GM21529 (cell line): Measurements from ENCODE around the gene PEAK3.
"Not testable (repeated sequence)": the region's sequence is repeated elsewhere in the genome, so short reads cannot be mapped to it uniquely, and the experiment has no call there.

Experiments
- ATAC-seq: cut with Tn5 transposase; IDR thresholded peaks from one replicate; pipeline ENCODE4 v1.9.1; 2021; ENCODE audit not compliant: unreplicated experiment

The PEAK3 gene

DNA sequence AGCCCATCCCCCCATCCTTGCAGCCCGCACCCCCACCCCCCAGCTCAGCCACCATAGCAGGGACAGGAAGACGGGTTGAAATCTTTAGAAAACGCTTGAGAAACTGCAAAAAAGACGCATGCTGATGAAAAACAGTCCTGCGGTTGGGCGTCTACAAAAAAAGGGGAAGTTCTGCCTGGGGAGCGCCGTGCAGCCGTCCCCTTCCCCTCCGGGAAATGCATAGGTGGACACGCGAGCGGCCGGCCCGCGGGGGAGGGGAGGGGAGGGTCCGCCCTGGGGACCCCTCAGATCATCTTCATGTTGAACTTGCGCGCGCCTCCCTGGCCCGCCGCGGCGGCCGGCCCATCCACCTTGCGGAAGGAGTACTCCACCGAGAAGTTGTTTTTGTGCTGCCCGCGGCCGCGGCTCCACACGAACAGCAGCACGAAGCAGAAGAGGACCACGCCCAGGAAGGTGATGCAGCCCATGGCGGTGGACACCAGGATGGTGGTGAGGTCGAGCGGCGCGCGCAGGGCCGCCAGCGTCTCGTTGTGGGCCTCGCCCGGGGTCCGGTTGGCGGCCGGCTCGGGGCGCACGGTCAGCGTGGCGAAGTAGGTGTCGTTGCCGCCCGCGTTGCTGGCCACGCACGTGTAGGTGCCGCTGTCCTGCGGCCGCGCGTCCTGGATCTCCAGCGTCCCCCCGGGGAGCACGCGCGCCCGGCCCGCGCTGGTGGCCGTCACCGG is 7.9 kb upstream of the PEAK3 start:
- no peak for ATAC-seq

DNA sequence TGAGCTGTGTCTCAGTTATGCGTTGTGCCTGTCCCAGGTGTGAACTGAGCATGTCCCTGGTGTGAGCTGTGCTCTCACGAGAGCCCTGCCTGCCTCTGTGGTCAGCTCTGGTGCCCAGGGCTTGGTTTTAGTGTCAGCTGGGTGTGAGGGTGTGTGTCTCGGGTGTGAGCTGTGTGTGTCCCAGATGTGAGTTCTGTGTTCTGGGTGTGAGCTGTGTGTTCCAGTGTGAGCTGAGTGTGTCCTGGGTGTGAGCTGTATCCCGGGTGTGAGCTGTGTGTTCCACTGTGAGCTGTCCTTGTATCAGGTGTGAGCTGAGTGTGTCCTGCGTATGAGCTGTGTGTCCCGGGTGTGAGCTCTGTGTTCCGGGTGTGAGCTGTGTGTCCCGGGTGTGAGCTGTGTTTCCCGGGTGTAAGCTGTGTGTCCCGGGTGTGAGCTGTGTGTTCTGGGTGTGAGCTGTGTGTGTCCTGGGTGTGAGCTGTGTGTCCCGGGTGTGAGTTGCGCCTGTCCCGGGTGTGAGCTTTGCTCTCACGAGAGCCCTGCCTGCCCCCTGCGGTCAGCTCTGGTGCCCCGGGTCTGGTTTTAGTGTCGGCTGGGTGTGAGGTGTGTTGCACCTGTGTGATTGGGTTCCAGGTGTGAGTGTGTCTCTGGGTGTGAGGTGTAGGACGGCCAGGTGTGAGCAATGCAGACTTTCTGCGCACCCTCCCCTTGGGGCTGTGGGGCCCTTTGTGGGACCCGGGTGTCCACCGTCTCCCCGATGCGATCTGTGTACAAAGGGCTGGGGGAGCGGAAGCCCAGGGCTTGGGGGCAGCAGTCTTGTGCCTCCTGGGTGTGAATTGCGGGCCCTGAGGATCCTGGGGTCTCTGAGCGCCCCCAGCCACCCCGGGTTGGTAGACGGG is 7.1 kb upstream of the PEAK3 start:
- ATAC-seq: no peak

DNA sequence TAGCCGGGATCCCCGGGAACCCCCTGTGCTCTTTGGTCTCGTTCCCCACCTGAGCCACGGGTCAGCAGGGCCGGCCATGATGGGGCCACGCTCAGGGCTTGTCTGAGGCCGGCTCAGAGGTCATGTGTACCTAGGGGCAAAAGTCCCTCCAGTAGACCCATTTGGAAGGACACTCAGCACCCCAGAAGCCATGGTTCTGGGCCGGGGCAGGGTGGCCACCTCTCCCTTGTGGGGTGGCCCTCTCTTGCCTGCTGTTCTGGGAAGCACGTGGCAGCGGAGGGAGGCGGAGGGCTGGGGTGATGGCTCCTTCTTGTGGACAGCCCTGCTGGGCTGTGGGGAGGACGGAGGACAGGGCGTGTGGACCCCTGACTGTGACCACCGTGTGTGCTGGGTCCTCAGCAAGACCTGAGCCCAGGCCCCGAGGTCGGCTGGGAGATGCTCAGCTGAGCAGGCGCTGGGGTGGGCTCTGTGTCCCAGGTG is 6.4 kb upstream of the PEAK3 start:
- no peak for ATAC-seq

DNA sequence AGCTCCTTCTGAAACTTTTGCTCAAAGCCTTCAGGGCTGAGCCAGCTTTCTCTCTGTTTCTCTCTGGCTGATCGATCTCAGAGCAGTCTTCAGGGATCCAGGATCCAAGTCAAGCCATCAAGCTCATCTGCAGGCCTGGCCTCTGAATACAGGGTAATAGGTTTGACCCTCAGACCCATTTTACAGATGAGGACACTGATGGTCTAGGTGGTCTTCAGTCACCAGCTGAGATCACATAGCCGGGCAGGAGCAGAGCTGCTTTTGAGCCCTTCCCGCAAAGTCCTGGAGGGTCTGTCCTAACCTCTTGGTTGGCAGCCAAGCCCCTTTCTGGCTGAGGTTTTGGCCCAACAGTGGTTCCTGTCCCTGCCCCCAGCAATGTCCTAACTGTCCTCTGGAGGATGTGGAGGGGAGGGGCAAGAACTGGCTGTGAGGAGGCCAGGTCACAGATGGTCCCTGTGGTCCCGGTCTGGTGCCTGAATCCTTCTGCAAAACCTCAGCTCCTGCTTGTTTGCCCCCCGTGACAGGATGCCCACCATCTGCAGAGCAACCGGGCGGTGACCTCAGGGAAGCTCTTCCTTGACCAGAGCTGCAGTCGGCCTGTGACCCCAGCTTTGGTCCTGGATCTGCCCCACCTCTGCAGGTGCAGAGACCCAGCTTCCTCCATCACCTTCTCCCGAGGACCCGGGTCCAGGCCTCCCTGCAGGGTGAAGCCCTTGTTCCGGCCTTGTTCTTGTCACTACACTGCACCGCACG is 5.8 kb upstream of the PEAK3 start:
- ATAC-seq: no peak

DNA sequence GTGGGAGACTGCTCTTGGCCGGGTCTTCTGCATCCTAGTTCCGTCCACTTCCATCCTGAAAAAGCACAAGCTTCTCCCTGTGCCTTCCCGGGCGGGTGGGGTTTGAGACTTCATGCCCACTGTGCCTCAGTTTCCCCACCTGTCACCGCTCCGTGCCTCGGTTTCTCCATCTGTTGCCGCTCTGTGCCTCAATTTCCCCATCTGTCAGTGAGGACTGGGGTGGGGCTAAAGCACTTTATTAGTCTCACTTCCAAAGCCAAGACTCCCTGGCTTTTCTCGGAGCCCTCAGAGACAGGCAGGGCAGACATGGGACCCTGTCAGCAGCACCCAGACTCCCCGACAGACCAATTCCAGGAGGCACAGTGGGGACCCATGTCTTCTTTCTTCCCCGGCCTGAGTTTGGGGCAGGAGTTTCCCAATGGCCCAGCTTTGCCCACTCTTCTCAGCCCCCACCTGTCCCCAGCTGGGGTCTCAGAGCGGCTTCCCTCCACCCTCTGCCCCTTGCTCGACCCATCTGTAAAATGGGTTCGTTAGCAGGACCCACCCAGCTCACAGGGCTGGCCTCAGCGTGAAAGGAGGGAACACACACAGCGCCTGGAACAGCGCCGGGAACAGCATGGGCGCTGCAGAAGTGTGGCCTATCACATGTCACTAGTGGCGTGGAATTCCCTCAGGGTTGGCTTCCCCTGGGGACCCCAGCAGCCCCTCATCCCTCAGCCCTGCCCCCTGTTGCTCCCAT is 4.6 kb upstream of the PEAK3 start:
- no peak for ATAC-seq

DNA sequence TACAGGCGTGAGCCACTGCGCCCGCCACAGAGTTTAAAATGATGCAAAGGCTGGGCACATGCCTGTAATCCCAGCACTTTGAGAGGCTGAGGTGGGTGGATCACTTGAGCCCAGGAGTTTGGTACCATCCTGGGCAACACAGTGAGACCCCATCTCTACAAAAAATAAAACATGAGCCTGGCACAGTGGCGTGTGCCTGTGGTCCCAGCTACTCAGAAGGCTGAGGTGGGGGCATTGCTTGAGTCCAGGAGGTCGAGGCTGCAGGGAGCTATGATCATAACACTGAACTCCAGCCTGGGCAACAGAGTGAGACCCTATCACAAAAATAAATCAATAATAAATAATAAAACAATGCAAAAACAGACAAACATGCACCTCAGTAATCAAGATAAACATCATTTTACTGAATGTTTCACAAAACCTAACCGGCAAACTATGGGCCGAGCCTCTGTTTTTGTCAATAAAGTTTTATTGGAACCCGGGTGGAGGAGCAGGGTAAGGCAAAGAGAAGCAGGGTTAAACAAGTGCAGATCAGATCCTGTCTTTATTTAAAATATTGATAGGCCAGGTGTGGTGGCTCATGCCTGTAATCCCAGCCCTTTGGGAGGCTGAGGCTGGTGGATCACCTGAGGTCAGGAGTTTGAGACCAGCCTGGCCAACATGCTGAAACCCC is 2.0 kb upstream of the PEAK3 start:
- no peak for ATAC-seq

DNA sequence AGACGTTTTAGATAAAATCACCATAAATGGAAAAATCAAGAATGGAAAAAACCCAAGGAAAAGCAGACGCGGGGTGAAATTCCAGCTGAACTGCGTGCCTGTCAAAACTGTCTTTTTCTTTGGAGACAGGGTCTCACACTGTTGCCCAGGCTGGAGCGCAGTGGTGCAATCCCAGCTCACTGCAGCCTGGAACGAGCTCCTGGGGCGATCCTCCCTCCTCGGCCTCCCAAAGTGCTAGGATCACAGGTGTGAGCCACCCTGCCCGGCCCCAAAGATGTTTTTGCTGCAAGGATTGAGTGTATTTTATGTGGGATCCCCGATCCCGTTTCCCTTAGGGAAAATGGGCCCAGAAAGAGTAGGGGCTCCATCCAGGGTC is 875 bp upstream of the PEAK3 start:
- no peak for ATAC-seq

DNA sequence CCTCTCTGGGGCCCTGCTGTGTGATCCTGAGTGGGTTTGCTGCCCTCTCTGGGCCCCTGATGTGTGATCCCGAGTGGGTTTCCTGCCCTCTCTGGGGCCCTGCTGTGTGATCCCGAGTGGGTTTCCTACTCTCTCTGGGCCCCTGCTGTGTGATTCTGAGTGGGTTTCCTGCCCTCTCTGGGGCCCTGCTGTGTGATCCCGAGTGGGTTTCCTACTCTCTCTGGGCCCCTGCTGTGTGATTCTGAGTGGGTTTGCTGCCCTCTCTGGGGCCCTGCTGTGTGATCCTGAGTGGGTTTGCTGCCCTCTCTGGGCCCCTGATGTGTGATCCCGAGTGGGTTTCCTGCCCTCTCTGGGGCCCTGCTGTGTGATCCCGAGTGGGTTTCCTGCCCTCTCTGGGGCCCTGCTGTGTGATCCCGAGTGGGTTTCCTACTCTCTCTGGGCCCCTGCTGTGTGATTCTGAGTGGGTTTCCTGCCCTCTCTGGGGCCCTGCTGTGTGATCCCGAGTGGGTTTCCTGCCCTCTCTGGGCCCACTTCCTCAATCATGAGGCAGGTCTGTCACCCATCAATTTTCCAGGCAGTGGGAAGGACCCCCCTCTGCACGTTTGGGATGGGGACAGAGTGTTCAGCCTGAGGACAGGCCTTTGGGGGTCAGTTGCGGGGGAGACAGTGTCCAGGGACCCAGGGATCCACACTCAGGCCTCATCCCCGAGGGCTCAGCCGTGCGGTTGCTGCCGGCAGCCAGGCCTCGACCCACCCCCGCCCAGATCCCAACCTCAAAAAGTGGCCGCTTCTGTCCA is 512 bp downstream of the PEAK3 start:
- not testable (repeated sequence) for ATAC-seq

DNA sequence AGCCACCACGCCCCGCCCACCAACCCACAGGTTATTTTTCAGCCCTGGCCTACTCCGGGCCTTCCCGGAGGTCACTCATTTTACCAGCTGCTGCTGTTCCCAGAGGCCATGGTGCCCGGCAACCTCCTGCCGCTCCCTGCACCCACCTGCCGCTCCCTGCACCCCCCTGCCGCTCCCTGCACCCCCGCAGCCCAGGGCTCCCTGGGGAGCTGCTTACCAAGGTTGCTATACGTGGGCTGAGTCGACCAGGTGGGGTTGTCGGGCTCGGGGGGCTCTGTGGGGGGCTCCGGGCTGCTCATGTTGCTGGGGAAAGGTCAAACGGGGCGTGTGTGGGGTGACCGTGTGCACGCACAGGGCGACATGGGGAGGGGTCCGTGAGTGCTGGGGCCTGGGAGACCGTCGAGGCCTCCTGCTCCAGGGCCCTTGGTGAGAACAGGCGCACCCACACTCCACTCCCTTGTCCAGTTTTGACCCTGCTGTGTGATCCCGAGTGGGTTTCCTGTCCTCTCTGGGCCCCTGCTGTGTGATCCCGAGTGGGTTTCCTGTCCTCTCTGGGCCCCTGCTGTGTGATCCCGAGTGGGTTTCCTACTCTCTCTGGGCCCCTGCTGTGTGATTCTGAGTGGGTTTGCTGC is 1.2 kb downstream of the PEAK3 start:
- ATAC-seq: no peak

DNA sequence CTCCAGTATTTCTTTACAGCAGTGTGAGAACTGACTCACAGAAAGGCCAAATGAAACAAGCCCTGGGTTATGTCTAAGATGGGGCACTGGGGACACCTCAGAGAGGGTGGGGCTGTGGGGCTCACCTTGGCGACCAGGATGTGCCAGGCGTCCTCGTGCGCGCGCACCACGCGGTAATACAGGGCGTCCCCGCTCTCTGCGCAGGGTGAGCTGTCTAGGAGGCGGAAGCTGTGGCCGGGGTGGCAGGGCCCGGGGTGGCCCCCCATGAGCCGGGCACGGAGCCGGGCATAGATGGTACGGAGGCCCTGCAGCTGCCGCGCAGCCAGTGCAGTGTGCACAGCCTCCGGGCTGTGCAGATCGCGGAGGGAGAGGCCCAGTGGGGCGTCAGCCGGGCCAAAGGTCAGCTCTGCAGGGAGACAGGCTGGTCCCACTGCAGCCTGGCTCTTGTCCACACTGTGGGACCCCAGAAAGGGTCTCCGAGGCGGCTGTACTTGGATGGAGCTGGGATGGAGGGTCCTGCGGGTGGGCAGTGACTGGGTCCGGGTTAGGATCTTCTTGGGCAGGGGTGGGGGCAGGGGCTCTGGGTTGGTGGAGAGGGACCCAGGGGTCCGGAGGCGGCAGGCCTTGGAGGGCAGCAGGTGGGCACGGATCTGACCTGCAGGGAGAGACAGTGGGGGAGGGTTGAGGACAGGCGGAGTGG is 3.4 kb downstream of the PEAK3 start:
- ATAC-seq: no peak

DNA sequence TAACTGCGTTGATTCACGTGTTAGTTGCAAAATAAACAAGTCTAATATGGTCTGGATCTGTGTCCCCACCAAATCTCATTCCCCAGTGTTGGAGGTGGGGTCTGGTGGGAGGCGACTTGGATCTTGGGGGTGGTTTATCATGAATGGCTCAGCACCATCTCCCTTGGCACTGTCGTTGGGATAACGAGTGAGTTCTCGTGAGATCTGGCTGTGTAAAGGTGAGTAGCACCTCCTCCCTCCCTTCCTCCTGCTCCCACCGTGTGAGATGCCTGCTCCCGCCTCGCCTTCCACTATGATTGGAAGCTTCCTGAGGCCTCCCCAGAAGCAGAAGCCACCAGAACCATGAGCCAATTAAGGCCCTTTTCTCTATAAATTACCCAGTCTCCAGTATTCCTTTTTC is 4.8 kb downstream of the PEAK3 start:
- no peak for ATAC-seq

DNA sequence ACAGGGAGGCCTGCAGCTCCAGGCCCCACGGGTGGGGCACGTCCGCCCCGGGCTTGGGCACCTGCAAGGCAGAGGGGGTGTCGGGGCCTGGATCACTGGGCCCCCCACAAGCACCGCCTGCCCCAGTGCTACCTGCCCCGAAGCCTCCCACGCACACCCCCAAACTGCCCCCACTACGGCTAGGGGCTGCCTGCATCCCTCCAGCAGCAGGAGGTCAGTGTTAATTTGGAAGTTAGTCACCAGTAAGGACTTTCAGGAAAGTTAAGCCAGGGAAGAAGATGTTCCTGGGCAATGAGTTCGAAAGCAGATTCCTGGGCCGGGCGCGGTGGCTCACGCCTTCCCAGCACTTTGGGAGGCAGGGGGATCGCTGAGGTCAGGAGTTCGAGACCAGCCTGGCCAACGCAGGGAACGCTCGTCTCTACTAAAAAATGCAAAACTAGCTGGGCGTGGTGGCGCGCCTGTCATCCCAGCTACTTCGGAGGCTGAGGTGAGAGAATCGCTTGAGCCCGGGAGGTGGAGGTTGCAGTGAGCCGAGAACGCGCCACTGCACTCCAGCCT is 5.5 kb downstream of the PEAK3 start:
- ATAC-seq: no peak

DNA sequence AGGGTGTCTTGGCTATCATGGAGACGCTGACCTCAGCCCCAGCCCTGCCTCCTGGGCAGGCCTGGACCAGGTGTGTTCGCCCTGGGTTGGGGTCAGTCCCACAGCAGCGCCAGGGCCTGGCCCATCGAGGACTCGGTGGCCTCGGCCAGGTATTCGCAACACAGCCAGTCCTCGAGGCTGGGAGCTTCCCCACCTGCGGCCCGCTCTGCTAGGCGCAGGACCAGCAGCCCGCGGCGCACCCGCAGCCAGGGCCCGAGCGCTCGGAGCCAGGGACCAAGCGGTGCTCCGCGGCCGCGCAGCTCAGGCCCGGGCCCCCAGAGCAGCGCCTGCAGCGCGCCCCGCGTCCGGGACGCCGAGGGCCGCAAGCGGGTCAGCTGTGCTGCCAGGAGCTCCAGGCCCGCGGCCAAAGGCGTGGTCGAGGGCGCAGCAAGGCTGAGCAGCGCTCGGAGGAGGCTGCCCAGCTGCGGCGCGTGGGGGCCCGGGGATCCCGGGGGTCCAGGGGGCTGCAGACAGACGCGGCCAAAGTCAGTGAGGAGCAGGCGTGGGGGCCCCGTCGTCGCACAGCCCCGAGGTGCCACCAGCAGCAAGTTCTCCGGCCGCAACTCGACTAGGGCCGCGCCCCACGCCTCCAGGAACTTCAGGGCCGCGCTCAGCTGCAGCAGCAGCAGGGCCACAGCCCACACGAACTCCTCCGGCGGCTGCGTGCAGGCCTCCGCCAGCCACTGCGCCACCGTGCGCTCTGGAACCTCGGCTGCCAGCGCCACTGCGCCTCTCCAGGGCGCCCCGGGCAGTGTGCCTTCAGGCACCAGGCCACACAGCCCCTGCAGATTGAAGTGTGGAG is 6.2 kb downstream of the PEAK3 start:
- ATAC-seq: no peak

DNA sequence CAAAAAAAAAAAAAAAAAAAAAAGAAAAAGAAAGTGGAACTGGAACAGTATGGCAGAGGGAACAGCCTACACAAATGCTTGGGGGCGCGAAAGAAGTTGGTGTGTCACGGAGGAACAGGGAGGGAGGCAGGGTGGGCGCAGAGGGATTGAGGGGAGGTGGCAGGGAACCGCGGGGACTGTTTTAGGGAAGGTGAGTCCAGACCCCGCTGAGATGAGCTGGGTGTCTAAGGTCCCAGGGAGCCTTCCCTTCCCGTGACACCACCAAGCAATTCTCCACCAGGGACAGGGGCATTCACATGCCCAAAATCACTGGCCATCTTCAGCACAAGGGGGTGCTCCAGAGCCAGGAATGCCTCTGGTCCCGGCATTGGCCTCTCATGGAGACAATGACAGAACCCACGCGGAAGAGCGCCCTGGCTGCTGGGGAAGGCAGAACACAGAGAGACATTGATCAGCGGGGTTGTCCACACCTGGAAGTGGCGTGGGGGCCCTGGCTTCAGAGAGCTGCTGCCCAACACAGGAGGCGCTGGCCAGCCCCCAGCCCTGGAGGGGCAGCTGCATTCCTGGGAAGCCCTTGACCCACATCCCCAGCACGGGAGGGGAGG is 6.9 kb downstream of the PEAK3 start:
- no peak for ATAC-seq

DNA sequence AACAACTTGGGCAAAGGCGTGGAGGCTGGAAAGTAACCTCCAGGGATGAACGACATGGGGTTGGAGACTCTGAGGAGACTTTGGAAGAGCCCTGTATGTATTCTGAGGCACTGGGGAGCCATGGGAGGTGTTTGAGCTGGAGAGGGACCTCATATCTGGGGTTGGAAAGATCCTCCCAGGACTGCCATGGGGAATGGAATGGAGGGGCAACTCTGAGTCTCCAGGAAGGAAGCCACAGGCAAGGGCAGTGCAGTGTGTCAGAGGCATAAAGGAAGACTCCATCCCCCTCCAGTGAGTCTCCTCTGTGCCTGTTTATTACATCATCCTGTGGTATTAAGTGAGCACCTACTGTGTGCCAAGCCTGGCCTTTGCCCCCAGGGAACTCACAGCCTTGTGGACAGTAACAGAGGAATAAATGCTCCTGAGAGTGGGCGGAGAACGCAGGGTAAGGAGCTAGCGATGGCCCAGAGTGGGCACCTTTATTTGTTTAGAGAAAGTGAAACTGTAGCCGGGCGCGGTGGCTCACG is 7.7 kb downstream of the PEAK3 start:
- ATAC-seq: no peak

DNA sequence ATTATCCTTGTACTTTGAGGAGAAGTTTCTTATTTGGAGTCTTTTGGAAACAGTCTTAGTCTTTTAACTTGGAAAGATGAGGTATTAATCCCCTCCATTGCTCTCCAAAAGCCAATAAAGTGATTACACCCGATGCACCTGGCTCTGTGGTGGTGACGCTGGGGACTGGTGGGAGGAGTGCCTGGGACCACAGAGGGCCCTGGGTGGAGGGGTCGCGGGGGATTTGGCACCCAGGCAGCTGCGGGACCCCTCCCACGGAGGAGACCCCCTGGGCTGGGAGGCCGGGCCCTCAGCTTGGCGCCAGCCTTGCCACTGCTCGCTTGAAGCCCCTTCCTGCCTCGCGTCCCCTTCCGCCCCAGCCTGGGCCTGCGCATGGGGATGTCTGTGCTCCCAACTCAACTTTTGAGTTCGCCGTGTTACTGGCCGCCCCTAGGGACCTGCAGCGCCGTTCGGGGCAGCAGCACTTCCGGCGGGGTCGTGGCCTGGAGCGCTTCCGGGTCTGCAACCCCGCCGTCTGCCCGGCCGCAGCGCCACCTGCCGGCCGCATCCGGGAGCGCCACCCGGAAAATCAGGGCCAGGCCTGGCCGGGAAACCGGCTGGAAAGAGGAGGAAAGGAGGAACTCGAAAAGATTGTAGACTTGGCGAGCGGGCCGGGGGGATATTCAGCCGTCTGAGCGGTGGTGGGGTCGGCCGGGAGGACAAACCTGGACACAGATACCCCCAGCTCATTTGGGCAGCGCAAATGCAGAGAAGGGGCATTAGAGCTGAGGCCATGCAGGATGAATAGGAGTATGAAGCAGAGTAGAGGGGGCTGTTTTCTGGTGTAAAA is 8.4 kb downstream of the PEAK3 start:
- ATAC-seq: no peak
